GM13976 (cell line): ENCODE results near the gene DSG3.

ENCODE experiments used
- DNase-seq: peaks from one replicate; pipeline ENCODE4 v3.0.0; 2012; ENCODE audit warnings: low spot score
- in situ Hi-C: fragments of 300-500 bp; cut with MboI; formaldehyde crosslinking; loops from one replicate; pipeline ENCODE4 v1.12.0; 2022; ENCODE audit warnings: low sequenced_read_pairs, mixed read lengths, inconsistent platforms; ENCODE audit not compliant: unreplicated experiment
- TF ChIP-seq, protein P1 (sequence below): IDR thresholded peaks from 2 replicates; pipeline ENCODE4 v1.5.1; 2012; ENCODE audit warnings: borderline replicate concordance, mild to moderate bottlenecking; ENCODE audit not compliant: insufficient read depth; ENCODE audit errors: extremely low read depth, missing control alignments, control extremely low read depth

The DSG3 gene

DNA sequence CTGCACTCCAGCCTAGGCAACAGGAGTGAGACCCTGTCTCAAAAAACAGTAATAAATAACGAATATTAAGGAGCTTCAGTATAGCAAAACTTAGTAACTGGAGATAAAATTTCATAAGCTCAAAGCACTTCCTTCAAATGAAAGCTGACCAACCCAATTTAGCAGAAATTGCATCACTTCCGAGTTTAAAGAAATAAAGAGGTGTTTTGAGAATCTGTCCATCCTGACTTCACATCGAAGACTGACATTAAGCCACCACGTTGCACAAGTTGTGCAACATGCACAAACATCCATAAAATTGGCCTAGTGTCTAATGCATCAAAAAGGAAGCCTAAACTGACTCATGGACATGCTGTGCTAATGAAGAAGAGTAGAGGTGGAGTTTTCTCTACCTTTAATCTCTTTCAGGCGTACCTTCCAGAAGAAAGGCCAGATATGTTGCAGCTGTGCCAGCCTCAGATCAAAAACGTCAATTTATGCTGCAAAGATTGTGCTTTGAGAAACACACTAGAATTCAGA lies 7.7 kb upstream of the DSG3 start:
- in situ Hi-C loops, result no loop called here
- DNase-seq, result no peak
- TF ChIP-seq, protein P1, sequence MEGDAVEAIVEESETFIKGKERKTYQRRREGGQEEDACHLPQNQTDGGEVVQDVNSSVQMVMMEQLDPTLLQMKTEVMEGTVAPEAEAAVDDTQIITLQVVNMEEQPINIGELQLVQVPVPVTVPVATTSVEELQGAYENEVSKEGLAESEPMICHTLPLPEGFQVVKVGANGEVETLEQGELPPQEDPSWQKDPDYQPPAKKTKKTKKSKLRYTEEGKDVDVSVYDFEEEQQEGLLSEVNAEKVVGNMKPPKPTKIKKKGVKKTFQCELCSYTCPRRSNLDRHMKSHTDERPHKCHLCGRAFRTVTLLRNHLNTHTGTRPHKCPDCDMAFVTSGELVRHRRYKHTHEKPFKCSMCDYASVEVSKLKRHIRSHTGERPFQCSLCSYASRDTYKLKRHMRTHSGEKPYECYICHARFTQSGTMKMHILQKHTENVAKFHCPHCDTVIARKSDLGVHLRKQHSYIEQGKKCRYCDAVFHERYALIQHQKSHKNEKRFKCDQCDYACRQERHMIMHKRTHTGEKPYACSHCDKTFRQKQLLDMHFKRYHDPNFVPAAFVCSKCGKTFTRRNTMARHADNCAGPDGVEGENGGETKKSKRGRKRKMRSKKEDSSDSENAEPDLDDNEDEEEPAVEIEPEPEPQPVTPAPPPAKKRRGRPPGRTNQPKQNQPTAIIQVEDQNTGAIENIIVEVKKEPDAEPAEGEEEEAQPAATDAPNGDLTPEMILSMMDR, result no peak

DNA sequence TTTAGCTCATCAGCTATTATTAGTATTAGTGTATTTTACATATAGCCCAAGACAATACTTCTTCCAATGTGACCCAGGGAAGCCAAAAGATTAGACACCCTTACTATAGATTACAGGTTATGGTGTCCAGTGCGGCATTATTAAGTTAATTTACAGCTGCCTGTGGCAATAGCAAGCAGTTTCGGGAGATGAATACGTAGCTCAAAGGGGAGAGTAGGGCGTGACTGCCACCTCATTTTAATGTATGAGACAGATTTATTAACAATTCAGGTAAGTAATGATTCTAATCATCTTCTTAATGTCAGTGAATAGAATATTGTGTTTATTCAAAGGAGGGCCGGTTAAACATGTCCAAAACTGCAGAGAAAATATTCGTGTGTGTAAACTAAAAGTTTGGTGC lies 6.8 kb upstream of the DSG3 start:
- TF ChIP-seq, protein P1, result no peak
- in situ Hi-C loops, result no loop called here
- DNase-seq, result no peak

DNA sequence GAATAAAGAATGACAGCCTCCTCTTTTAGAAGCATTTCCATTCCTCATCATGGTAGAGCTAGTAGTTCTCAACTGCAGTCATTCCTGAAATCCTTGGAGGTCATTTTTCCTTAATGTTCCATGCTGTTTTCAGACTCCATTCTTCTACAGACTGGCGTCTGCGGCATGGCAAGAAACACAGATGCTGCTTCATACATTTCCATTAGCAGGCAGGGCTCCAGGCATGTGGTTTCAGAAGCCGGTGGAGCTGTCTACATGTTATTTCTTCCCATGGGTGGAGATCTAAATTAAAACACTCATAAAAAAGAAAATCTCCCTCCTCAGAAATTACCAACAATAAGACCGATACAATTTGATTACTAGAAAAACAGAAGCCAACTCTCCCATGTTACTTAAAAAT lies 6.0 kb upstream of the DSG3 start:
- TF ChIP-seq, protein P1, result no peak
- in situ Hi-C loops, result no loop called here
- no peak for DNase-seq

DNA sequence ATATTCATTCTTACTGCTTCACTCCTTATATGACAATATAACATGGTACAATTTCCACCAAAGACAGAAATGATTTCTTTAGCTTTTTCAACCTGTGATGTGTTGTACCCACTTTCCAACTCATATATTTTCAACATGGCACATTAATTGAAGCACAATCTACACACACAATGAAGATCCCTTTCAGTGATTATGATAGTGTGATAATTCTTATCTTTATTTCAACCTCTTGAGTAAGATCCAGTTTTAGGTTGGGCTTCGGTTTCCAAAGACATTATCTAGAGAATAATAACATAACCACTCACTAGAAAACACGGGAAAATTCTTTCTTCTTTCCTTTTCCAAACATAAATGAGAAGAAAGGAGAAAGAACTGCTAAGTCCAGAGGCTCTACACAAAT lies 3.4 kb upstream of the DSG3 start:
- in situ Hi-C loops, result no loop called here
- TF ChIP-seq, protein P1, result no peak
- DNase-seq, result no peak

DNA sequence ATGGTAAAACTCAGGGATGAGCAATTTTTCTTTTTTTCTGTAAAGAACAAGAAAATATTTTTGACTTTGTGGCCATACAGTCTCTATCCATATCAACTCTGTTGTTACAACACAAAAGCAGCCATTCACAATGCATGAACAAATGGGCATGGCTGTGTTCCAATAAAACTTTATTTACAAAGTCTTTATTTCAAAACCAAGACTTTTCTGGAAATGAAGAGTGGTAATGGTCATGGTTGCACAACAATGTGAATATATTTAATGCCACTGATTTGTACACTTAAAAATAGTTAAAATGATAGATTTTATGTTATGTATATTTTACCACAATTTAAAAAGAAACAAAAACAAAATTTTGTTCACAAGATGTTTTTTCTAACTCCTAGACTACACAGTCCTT lies 1.6 kb upstream of the DSG3 start:
- TF ChIP-seq, protein P1, result no peak
- no peak for DNase-seq
- in situ Hi-C loops, result no loop called here

DNA sequence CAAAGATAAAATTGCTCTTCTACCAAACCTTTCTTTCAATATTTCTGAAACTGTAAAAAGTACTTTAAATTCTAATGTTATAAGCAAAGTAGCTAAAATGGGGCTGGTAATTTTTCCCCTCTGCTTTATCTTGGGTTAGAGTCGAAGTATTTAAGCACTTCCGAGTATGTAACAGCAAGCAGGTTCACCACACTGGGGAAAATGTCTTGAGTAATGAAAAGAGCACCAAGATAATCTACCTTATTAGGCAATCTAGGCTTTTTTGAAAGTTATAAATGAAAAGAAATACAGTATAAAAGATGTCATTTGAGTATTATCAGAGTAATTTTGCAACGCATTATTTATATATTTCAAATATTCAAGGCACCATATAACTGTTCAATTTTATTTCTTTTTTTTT lies 687 bp upstream of the DSG3 start:
- in situ Hi-C loops, result no loop called here
- no peak for DNase-seq
- TF ChIP-seq, protein P1, result no peak

DNA sequence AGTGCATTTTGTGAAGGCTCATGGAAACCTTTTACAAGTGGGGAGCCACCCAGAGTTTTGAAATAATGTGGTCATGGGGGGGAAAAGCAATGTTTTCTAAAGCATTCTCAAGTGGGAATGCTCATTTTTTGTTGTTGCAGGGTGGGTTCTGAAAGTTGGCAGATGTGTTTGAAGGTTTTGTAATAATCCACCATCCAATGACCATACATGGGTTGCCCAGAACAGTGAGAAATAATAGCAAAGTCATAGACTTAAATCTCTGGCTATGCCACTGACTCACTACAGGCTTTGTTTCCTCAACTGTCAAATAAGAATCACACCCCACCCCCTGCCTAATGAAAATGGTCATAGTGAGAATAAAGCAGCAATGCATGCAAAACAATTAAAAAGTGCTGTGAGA lies 2.9 kb downstream of the DSG3 start:
- no peak for DNase-seq
- TF ChIP-seq, protein P1, result no peak
- in situ Hi-C loops, result no loop called here
